ENCODE data around the gene ZNF785. TPM values are rescaled to one million over a fixed set of nuclear protein-coding genes. Genes with fewer than 3 reads are reported as not detected.

ZNF785 gene
- total and polyA plus RNA-seq, 2 of the 13 experiments (the other 11 are each of a cell fraction or from before 2014, with no cell fraction given) = 0.01 TPM; not detected in 1

DNA sequence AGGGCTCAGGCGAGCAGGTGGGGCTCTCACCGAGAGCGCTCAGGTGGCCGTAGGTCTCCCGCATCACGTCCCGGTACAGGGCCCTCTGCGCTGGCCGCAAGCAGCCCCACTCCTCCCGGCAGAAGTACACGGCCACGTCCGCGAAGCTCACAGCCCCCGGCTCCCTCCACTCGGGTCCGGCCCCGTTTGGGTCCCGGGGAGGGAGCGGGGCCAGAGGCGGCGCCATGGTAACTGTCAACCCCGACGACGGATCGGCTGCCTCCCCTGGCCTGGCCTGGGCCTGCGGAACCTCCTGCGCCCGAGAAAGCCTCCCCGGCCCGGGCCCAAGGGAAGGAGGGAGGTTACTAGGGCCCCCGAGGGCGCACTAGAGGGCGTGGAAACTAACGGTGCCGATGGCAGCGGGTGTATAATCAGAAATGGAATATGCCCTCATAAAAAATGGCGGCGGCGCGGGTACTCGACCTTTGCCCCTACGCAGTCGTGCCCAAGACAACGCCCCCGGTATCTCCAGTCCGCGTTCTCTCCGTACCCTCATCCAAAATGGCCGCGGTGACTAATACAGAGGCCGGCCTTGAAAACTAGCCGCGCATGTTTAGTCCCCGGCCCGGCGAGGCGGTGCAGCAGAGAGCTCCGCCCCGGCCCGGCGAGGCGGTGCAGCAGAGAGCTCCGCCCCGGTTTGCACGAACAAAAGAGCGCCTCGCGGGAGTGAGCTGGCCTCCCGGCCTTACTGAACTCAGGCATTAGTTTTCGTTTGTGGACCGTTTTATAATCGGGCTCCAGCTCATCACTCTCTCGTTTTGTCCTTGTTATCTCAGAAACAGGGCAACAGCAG, 27.3 kb downstream of the ZNF785 start, which contains the start of gene ZNF764 (continued):
- TF ChIP-seq, protein P1, sequence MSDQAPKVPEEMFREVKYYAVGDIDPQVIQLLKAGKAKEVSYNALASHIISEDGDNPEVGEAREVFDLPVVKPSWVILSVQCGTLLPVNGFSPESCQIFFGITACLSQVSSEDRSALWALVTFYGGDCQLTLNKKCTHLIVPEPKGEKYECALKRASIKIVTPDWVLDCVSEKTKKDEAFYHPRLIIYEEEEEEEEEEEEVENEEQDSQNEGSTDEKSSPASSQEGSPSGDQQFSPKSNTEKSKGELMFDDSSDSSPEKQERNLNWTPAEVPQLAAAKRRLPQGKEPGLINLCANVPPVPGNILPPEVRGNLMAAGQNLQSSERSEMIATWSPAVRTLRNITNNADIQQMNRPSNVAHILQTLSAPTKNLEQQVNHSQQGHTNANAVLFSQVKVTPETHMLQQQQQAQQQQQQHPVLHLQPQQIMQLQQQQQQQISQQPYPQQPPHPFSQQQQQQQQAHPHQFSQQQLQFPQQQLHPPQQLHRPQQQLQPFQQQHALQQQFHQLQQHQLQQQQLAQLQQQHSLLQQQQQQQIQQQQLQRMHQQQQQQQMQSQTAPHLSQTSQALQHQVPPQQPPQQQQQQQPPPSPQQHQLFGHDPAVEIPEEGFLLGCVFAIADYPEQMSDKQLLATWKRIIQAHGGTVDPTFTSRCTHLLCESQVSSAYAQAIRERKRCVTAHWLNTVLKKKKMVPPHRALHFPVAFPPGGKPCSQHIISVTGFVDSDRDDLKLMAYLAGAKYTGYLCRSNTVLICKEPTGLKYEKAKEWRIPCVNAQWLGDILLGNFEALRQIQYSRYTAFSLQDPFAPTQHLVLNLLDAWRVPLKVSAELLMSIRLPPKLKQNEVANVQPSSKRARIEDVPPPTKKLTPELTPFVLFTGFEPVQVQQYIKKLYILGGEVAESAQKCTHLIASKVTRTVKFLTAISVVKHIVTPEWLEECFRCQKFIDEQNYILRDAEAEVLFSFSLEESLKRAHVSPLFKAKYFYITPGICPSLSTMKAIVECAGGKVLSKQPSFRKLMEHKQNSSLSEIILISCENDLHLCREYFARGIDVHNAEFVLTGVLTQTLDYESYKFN (CRISPR knock-in tag; conservative IDR thresholded peaks at IDR 0.05) = peak; percentile 72
- TF ChIP-seq GABPB1 (CRISPR knock-in tag; IDR thresholded peaks at IDR 0.05) (peak; percentile 90), NFIC (IDR thresholded peaks at IDR 0.05; ENCODE audit: low read length) (no peak; the same call in 1 of the 2 replicates), ZNF562 (CRISPR knock-in tag; IDR thresholded peaks at IDR 0.05; ENCODE audit: borderline replicate concordance) (no peak), MBNL3 (CRISPR knock-in tag; conservative IDR thresholded peaks at IDR 0.05) (no peak), ZNF253 (CRISPR knock-in tag; IDR thresholded peaks at IDR 0.05; ENCODE audit: borderline replicate concordance) (0 out of 2 replicates have a peak, but pooled peaks have one; percentile 70), RFX1 (IDR thresholded peaks at IDR 0.05) (peak; percentile 53; the same call in 1 of the 2 replicates), DNMT3B (CRISPR knock-in tag; conservative IDR thresholded peaks at IDR 0.05) (peak; percentile 86; the same call in 1 of the 2 replicates), PHB2 (IDR thresholded peaks at IDR 0.05; ENCODE audit: partially characterized antibody) (no peak), EEA1 (CRISPR knock-in tag; IDR thresholded peaks at IDR 0.05; ENCODE audit: borderline replicate concordance) (peak; percentile 39; the same call in 1 of the 2 replicates), ZNF430 (CRISPR knock-in tag; IDR thresholded peaks at IDR 0.05) (peak; percentile 62)
- TF ChIP-seq, protein P2, sequence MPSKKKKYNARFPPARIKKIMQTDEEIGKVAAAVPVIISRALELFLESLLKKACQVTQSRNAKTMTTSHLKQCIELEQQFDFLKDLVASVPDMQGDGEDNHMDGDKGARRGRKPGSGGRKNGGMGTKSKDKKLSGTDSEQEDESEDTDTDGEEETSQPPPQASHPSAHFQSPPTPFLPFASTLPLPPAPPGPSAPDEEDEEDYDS (CRISPR knock-in tag; IDR thresholded peaks at IDR 0.05) = peak; percentile 99
- TF ChIP-seq, protein P3, sequence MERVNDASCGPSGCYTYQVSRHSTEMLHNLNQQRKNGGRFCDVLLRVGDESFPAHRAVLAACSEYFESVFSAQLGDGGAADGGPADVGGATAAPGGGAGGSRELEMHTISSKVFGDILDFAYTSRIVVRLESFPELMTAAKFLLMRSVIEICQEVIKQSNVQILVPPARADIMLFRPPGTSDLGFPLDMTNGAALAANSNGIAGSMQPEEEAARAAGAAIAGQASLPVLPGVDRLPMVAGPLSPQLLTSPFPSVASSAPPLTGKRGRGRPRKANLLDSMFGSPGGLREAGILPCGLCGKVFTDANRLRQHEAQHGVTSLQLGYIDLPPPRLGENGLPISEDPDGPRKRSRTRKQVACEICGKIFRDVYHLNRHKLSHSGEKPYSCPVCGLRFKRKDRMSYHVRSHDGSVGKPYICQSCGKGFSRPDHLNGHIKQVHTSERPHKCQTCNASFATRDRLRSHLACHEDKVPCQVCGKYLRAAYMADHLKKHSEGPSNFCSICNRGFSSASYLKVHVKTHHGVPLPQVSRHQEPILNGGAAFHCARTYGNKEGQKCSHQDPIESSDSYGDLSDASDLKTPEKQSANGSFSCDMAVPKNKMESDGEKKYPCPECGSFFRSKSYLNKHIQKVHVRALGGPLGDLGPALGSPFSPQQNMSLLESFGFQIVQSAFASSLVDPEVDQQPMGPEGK (CRISPR knock-in tag; IDR thresholded peaks at IDR 0.05) = peak; percentile 46; the same call in 1 of the 2 replicates
- TF ChIP-seq, protein P4, sequence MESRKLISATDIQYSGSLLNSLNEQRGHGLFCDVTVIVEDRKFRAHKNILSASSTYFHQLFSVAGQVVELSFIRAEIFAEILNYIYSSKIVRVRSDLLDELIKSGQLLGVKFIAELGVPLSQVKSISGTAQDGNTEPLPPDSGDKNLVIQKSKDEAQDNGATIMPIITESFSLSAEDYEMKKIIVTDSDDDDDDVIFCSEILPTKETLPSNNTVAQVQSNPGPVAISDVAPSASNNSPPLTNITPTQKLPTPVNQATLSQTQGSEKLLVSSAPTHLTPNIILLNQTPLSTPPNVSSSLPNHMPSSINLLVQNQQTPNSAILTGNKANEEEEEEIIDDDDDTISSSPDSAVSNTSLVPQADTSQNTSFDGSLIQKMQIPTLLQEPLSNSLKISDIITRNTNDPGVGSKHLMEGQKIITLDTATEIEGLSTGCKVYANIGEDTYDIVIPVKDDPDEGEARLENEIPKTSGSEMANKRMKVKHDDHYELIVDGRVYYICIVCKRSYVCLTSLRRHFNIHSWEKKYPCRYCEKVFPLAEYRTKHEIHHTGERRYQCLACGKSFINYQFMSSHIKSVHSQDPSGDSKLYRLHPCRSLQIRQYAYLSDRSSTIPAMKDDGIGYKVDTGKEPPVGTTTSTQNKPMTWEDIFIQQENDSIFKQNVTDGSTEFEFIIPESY (CRISPR knock-in tag; IDR thresholded peaks at IDR 0.05) = no peak; the same call in 1 of the 2 replicates
- TF ChIP-seq, protein P5, sequence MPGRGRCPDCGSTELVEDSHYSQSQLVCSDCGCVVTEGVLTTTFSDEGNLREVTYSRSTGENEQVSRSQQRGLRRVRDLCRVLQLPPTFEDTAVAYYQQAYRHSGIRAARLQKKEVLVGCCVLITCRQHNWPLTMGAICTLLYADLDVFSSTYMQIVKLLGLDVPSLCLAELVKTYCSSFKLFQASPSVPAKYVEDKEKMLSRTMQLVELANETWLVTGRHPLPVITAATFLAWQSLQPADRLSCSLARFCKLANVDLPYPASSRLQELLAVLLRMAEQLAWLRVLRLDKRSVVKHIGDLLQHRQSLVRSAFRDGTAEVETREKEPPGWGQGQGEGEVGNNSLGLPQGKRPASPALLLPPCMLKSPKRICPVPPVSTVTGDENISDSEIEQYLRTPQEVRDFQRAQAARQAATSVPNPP (CRISPR knock-in tag; IDR thresholded peaks at IDR 0.05) = peak; percentile 74; the same call in 1 of the 2 replicates
- TF ChIP-seq, protein P6, sequence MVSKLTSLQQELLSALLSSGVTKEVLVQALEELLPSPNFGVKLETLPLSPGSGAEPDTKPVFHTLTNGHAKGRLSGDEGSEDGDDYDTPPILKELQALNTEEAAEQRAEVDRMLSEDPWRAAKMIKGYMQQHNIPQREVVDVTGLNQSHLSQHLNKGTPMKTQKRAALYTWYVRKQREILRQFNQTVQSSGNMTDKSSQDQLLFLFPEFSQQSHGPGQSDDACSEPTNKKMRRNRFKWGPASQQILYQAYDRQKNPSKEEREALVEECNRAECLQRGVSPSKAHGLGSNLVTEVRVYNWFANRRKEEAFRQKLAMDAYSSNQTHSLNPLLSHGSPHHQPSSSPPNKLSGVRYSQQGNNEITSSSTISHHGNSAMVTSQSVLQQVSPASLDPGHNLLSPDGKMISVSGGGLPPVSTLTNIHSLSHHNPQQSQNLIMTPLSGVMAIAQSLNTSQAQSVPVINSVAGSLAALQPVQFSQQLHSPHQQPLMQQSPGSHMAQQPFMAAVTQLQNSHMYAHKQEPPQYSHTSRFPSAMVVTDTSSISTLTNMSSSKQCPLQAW (CRISPR knock-in tag; IDR thresholded peaks at IDR 0.05) = peak; percentile 93
